ENCODE measurements around the gene CYB5B. TPM values are rescaled to one million over a fixed set of nuclear protein-coding genes. Genes with fewer than 3 reads are reported as not detected.

The CYB5B gene
- total RNA-seq, 1 donor = 99.4 TPM

GRCh38 chr16:69384974-69385373, 39.4 kb upstream of the CYB5B start:
- peak overlapping the region; percentile 75 for H3K4me3 ChIP-seq (ENCODE audit: low read depth, low read length)
- TF ChIP-seq CTCF (IDR thresholded peaks at IDR 0.05; ENCODE audit: insufficient read depth, low read length) = no peak
- no peak for DNase-seq (ENCODE audit: low read depth)

DNA sequence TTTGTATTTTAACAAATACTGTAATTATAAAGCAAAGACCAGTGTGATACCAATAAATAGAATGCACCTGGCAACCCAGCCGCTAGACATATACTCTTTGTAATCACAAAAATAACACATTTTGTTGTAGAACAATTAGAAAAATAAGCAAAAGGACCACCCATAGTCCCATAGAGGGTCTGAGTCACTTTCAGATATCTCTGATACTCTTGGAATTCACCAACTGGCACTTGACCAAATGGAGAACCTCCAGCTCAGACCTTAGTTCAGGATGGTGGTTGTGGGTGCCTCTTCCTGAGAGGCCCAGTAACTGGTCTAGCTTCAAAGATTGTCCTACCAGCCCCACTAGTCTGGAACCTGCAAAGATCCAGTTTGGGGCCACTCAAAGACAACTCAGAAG, 37.8 kb upstream of the CYB5B start:
- no peak overlapping the region for H3K4me3 ChIP-seq (ENCODE audit: low read depth, low read length)
- TF ChIP-seq CTCF (IDR thresholded peaks at IDR 0.05; ENCODE audit: insufficient read depth, low read length) = no peak
- DNase-seq (ENCODE audit: low read depth) = peak; percentile 50

DNA sequence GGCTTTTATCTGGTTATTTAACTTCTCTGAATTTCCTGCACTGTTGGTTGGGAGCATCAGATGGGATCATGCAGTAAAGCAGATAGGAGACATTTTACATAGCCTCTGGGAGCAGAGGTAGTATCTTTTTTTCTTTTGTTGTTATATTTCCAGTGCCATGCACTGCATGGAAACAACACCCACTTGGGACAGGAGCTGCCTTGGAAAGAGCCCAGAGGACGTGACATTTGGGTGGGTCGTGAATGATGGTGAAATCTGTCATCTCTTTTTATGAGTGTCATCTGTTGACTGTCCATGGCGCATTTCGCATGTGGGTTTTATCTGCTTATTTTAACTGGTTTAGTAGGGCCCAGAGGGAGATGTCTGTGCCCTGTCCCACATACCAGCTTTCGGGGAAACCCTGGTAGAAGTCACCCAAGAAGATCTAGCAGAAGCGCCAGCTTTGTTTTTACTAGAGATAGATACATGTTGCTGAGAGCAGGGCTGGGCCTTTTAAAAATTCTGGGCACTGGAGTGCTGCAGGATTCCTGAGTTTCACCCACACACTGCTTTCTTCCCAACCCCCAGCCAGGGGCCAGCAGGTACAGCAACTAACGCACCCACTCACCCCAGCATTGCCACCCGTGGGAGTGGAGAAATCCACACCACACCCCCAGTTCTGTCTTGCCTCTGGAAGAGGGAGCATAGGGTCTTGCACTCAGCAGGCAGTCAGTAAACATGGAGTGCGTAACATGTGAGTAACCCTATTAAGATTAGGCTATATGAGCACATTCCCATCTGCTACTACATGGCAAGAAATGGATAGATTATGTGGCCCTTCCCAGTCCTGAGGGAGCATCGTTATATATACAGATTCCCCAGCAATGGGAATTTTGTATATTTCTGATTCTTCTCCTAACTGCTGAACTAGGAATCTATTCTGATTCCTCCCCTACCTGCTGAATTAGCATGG, 30.2 kb upstream of the CYB5B start:
- H3K4me3 ChIP-seq (ENCODE audit: low read depth, low read length) = no peak overlapping the region
- TF ChIP-seq CTCF (IDR thresholded peaks at IDR 0.05; ENCODE audit: insufficient read depth, low read length) = no peak
- DNase-seq (ENCODE audit: low read depth) = no peak

DNA sequence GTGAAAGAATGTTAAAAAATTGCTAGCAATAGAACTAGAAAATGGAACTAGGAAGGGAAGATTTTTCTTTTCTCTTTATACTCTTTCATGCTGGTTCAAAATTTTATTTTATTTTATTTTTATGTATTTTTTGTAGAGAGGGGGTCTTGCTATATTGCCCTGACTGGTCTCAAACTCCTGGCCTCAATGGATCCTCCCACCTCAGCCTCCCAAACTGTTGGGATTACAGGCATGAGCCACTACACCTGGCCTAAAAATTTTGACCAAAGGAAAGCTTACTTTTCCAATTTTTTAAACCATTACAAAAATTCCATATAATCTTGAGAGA, 28.6 kb upstream of the CYB5B start:
- no peak for TF ChIP-seq CTCF (IDR thresholded peaks at IDR 0.05; ENCODE audit: insufficient read depth, low read length)
- no peak for DNase-seq (ENCODE audit: low read depth)
- no peak overlapping the region for H3K4me3 ChIP-seq (ENCODE audit: low read depth, low read length)

DNA sequence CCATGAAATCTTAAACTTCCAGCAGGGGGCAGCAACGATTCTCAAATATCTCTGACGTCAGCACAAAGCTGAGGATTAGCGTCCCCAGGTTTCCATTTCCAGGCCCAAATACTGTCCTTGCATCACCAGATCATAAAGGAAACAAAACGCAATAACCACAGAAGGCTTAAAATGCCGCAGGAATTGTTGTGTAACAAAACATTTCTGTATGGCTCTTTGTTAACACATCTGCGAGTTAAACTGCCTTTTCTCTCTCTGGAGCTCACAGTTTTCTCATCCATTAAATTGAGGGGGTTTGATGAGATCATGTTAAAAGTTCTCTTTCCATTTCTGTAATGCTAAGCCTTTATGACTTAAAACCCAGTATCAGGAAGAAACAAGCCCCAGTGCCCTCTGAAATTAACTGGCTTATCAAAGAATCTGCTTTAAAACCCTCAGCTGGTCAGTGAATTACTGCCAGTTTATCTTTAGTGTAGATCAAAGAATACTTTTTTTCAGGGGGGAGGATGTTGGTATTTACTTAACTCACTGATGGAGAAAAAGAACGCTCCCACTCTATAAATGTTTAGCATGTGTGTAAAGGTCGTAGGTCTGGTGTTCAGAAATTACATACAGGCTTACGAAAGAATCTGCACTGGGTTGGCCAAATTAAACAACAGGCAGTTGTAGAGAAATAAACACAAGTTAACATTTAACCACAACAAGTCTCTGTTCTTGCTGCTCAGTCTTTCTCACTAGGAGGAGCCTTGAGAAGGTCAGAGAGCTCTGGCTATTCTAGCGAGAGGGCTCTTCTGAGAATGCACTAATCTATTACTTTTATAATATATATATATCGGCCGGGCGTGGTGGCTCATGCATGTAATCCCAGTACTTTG, 28.0 kb upstream of the CYB5B start:
- DNase-seq (ENCODE audit: low read depth) = peak; percentile 97
- no peak overlapping the region for H3K4me3 ChIP-seq (ENCODE audit: low read depth, low read length)

More for the DNA sequence above, 28.0 kb upstream of the CYB5B start:
- TF ChIP-seq CTCF (IDR thresholded peaks at IDR 0.05; ENCODE audit: insufficient read depth, low read length) = peak; percentile 51

Measured in fibroblast of the aortic adventitia (primary cell).